ENCODE results near the gene CRISP1. TPM values are rescaled to one million over a fixed set of nuclear protein-coding genes. Genes with fewer than 3 reads are reported as not detected.

The CRISP1 gene
- total and polyA plus RNA-seq, 2 of the 4 experiments (the other 2 are of a cell fraction), result not detected

- no peak overlapping the region for H3K23ac ChIP-seq (ENCODE audit: low read depth, low read length)
- H4K8ac ChIP-seq (ENCODE audit: low read depth in 2 of 2, low read length in 2 of 2), result no peak overlapping the region
- in situ Hi-C loops (cut with MboI; ENCODE audit: low sequenced_read_pairs), result no loop called here
- H4K91ac ChIP-seq (ENCODE audit: insufficient read depth, low read depth, low read length), result no peak overlapping the region
- H3K4me3 ChIP-seq (ENCODE audit: insufficient read depth, low read depth, low read length), result no peak overlapping the region
- DNase-seq, result no peak
- H3K9me3 ChIP-seq (ENCODE audit: control insufficient read depth, insufficient read depth, low read length), result no peaks in the 10 kb centered on the region; the same call in 1 of the 2 replicates
- no peak overlapping the region for H3K56ac ChIP-seq (ENCODE audit: extremely low read depth, insufficient read depth, low read length)
- 0% methylated on average over 1 of the region's 2 CpGs; no CpG with 5 or more reads in 1 of the 2 experiments for WGBS, 2 experiments (ENCODE audit: extremely low coverage in 2 of 2, insufficient read length in 1 of 2)
- H3K27me3 ChIP-seq (ENCODE audit: control insufficient read depth, insufficient read depth, low read length), result no peaks in the 10 kb centered on the region
- H4K5ac ChIP-seq (ENCODE audit: low read depth, low read length), result no peak overlapping the region
- no peak overlapping the region for H3K4me2 ChIP-seq (ENCODE audit: low read depth, low read length)
- ChIA-PET CTCF (no interaction called here), POLR2A (ENCODE audit: unreplicated experiment) (no interaction called here)
- H2BK20ac ChIP-seq (ENCODE audit: low read depth, low read length), result no peak overlapping the region
- H2BK120ac ChIP-seq (ENCODE audit: low read depth, low read length), result no peak overlapping the region
- H2AK9ac ChIP-seq (replicated peaks; ENCODE audit: low read depth, low read length, poor library complexity), result no peak overlapping the region
- H3K9ac ChIP-seq (ENCODE audit: low read depth, low read length), result no peak overlapping the region
- H4K20me1 ChIP-seq (ENCODE audit: insufficient read depth, low read length), result no peaks in the 10 kb centered on the region
- H3K79me1 ChIP-seq (ENCODE audit: low read depth in 1 of 2, low read length in 2 of 2), result no peaks in the 10 kb centered on the region
- no peak overlapping the region for H2AFZ ChIP-seq (replicated peaks; ENCODE audit: low read length, poor library complexity)
- no peak overlapping the region for H2AK5ac ChIP-seq (ENCODE audit: low read depth, low read length)
- no peak for TF ChIP-seq ELK1 (IDR thresholded peaks at IDR 0.05; ENCODE audit: borderline replicate concordance, low read depth, low read length)
- no peak for TF ChIP-seq CHD1 (IDR thresholded peaks at IDR 0.05; ENCODE audit: low read depth, low read length)
- TF ChIP-seq CEBPB (IDR thresholded peaks at IDR 0.05; ENCODE audit: low read depth, low read length), result no peak
- no peak for TF ChIP-seq POLR2A (IDR thresholded peaks at IDR 0.05; ENCODE audit: low read depth, low read length)
- TF ChIP-seq RAD21 (IDR thresholded peaks at IDR 0.05; ENCODE audit: low read length), result no peak
- TF ChIP-seq FOS (IDR thresholded peaks at IDR 0.05; ENCODE audit: low read depth, low read length), result no peak
- no peak for TF ChIP-seq MAZ (IDR thresholded peaks at IDR 0.05; ENCODE audit: borderline replicate concordance, low read depth, low read length)
- no peak for TF ChIP-seq RCOR1 (IDR thresholded peaks at IDR 0.05; ENCODE audit: insufficient replicate concordance, low read length)
- no peak for TF ChIP-seq BHLHE40 (IDR thresholded peaks at IDR 0.05; ENCODE audit: low read depth, low read length)
- TF ChIP-seq SMC3 (IDR thresholded peaks at IDR 0.05; ENCODE audit: low read depth, low read length), result no peak
- no peak for TF ChIP-seq MAFK (IDR thresholded peaks at IDR 0.05; ENCODE audit: low read depth, low read length)
- TF ChIP-seq, protein P1, sequence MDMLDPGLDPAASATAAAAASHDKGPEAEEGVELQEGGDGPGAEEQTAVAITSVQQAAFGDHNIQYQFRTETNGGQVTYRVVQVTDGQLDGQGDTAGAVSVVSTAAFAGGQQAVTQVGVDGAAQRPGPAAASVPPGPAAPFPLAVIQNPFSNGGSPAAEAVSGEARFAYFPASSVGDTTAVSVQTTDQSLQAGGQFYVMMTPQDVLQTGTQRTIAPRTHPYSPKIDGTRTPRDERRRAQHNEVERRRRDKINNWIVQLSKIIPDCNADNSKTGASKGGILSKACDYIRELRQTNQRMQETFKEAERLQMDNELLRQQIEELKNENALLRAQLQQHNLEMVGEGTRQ (IDR thresholded peaks at IDR 0.05; ENCODE audit: low read depth, low read length), result no peak
- no peak for TF ChIP-seq RFX5 (IDR thresholded peaks at IDR 0.05; ENCODE audit: low read depth, low read length)
- TF ChIP-seq CTCF (conservative IDR thresholded peaks at IDR 0.05; ENCODE audit: low read depth, low read length), result no peak
- TF ChIP-seq MXI1 (IDR thresholded peaks at IDR 0.05; ENCODE audit: borderline replicate concordance, low read depth, low read length), result no peak
- H3K36me3 ChIP-seq (ENCODE audit: control insufficient read depth, insufficient read depth, low read length), result no peaks in the 10 kb centered on the region
- dilution Hi-C loops (cut with HindIII; ENCODE audit: low sequenced_read_pairs, unreplicated experiment), result no loop called here
- no peak for ATAC-seq (ENCODE audit: low read depth)
- H3K27ac ChIP-seq (ENCODE audit: insufficient read depth, low read length), result no peak overlapping the region
- no peaks in the 10 kb centered on the region for H3K9me1 ChIP-seq (ENCODE audit: insufficient read depth, low read length)
- intact Hi-C loops (cut with micrococcal nuclease), result no loop called here
- H2BK15ac ChIP-seq (ENCODE audit: low read depth, low read length), result no peak overlapping the region
- no peak overlapping the region for H2BK5ac ChIP-seq (ENCODE audit: low read depth, low read length, poor library complexity, severe bottlenecking)
- no peaks in the 10 kb centered on the region for H3K4me1 ChIP-seq (ENCODE audit: control insufficient read depth, insufficient read depth, low read length)
- H3K4ac ChIP-seq (ENCODE audit: low read depth, low read length), result no peak overlapping the region
- BruUV-seq (replicated peaks), result no TSS peak
- H3K14ac ChIP-seq (replicated peaks; ENCODE audit: low read depth, low read length), result no peak overlapping the region
- no peak overlapping the region for H3K18ac ChIP-seq (ENCODE audit: low read depth, low read length)
Observed at GRCh38 chr6:49813248-49813647, 53.1 kb downstream of the CRISP1 start.

Data from IMR-90 (cell line).